ENCODE data around the gene MAML3. TPM values are rescaled to one million over a fixed set of nuclear protein-coding genes. Genes with fewer than 3 reads are reported as not detected.

The MAML3 gene
- total and polyA plus RNA-seq, 2 of the 13 experiments (the other 11 are each of a cell fraction or from before 2014, with no cell fraction given), result 0.05 to 0.13 TPM

DNA sequence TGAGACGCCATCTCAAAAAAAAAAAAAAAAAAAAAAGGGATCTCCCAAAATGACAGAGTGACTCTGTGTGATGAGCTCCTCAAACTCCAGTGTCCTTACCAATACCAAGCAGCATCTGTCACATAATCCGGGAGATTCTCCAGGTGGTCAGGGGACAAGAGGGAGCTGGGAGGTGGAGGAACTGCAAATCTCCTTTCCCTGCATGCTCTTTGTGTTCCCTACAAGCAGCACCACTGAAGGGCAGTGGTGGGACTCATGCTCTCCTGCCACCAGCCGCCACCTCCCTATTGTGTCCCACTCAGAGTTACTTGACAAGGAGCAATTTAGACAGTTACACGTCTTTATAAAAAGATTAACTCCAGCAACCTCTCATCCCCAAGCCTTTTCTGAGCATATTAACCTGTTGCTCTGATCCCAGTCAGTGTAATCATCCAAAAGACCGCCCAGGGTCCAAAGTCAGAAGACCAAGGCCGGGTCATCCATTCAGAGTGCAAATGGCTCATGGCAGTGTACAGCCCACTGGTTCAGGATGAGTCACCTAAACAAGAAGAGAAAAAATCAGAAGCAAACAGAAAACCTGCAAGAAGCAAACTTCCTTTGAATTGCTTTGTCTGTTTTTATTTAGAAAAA lies 464.8 kb downstream of the MAML3 start (continued):
- peak; percentile 99 for TF ChIP-seq FOSL2 (CRISPR knock-in tag; IDR thresholded peaks at IDR 0.05)
- no peak for TF ChIP-seq SPEN (CRISPR knock-in tag; IDR thresholded peaks at IDR 0.05; ENCODE audit: low read depth)
- TF ChIP-seq NR2C2 (CRISPR knock-in tag; IDR thresholded peaks at IDR 0.05; ENCODE audit: borderline replicate concordance), result peak; percentile 91
- TF ChIP-seq, protein P1, sequence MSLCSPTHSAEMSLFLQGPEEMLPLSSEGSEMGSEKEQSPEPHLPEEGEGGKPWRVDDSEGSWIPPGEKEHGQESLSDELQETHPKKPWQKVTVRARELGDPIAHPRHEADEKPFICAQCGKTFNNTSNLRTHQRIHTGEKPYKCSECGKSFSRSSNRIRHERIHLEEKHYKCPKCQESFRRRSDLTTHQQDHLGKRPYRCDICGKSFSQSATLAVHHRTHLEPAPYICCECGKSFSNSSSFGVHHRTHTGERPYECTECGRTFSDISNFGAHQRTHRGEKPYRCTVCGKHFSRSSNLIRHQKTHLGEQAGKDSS (CRISPR knock-in tag; IDR thresholded peaks at IDR 0.05; ENCODE audit: borderline replicate concordance, low read depth), result no peak
- TF ChIP-seq, protein P2, sequence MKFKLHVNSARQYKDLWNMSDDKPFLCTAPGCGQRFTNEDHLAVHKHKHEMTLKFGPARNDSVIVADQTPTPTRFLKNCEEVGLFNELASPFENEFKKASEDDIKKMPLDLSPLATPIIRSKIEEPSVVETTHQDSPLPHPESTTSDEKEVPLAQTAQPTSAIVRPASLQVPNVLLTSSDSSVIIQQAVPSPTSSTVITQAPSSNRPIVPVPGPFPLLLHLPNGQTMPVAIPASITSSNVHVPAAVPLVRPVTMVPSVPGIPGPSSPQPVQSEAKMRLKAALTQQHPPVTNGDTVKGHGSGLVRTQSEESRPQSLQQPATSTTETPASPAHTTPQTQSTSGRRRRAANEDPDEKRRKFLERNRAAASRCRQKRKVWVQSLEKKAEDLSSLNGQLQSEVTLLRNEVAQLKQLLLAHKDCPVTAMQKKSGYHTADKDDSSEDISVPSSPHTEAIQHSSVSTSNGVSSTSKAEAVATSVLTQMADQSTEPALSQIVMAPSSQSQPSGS (CRISPR knock-in tag; IDR thresholded peaks at IDR 0.05), result peak; percentile 83
- TF ChIP-seq, protein P3, sequence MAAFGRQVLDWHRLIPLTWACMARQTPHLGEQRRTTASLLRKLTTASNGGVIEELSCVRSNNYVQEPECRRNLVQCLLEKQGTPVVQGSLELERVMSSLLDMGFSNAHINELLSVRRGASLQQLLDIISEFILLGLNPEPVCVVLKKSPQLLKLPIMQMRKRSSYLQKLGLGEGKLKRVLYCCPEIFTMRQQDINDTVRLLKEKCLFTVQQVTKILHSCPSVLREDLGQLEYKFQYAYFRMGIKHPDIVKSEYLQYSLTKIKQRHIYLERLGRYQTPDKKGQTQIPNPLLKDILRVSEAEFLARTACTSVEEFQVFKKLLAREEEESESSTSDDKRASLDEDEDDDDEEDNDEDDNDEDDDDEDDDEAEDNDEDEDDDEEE (CRISPR knock-in tag; IDR thresholded peaks at IDR 0.05), result no peak
- TF ChIP-seq, protein P4, sequence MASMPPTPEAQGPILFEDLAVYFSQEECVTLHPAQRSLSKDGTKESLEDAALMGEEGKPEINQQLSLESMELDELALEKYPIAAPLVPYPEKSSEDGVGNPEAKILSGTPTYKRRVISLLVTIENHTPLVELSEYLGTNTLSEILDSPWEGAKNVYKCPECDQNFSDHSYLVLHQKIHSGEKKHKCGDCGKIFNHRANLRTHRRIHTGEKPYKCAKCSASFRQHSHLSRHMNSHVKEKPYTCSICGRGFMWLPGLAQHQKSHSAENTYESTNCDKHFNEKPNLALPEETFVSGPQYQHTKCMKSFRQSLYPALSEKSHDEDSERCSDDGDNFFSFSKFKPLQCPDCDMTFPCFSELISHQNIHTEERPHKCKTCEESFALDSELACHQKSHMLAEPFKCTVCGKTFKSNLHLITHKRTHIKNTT (CRISPR knock-in tag; IDR thresholded peaks at IDR 0.05), result no peak
- no peak for TF ChIP-seq CENPT (CRISPR knock-in tag; IDR thresholded peaks at IDR 0.05; ENCODE audit: low read depth)
- peak; percentile 31; the same call in 1 of the 2 replicates for TF ChIP-seq SMC3 (IDR thresholded peaks at IDR 0.05; ENCODE audit: low read length)
- TF ChIP-seq ZNF558 (CRISPR knock-in tag; IDR thresholded peaks at IDR 0.05; ENCODE audit: borderline replicate concordance), result no peak
- TF ChIP-seq FOXM1 (CRISPR knock-in tag; IDR thresholded peaks at IDR 0.05), result no peak
- no peak for TF ChIP-seq CBFB (CRISPR knock-in tag; IDR thresholded peaks at IDR 0.05)
- TF ChIP-seq RAD51 (IDR thresholded peaks at IDR 0.05; ENCODE audit: borderline replicate concordance), result no peak
- no peak for TF ChIP-seq ZNF530 (CRISPR knock-in tag; IDR thresholded peaks at IDR 0.05; ENCODE audit: low read depth)
- TF ChIP-seq NFIC (IDR thresholded peaks at IDR 0.05; ENCODE audit: low read length), result peak; percentile 88; the same call in 1 of the 2 replicates
- TF ChIP-seq ZFP62 (CRISPR knock-in tag; IDR thresholded peaks at IDR 0.05), result no peak
- no peak for TF ChIP-seq ZNF225 (CRISPR knock-in tag; IDR thresholded peaks at IDR 0.05)
- no peak for TF ChIP-seq ZNF124 (CRISPR knock-in tag; IDR thresholded peaks at IDR 0.05)
- peak; percentile 88 for TF ChIP-seq TCF7 (IDR thresholded peaks at IDR 0.05; ENCODE audit: low read depth)
- TF ChIP-seq, protein P5, sequence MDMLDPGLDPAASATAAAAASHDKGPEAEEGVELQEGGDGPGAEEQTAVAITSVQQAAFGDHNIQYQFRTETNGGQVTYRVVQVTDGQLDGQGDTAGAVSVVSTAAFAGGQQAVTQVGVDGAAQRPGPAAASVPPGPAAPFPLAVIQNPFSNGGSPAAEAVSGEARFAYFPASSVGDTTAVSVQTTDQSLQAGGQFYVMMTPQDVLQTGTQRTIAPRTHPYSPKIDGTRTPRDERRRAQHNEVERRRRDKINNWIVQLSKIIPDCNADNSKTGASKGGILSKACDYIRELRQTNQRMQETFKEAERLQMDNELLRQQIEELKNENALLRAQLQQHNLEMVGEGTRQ (IDR thresholded peaks at IDR 0.05; ENCODE audit: low read depth, low read length), result no peak
- TF ChIP-seq, protein P5 (CRISPR knock-in tag; IDR thresholded peaks at IDR 0.05; ENCODE audit: borderline replicate concordance), result no peak
- no peak for TF ChIP-seq ZNF562 (CRISPR knock-in tag; IDR thresholded peaks at IDR 0.05; ENCODE audit: borderline replicate concordance)
- TF ChIP-seq, protein P6, sequence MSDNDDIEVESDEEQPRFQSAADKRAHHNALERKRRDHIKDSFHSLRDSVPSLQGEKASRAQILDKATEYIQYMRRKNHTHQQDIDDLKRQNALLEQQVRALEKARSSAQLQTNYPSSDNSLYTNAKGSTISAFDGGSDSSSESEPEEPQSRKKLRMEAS (IDR thresholded peaks at IDR 0.05), result peak; percentile 57; the same call in 1 of the 2 replicates
- peak; percentile 72 for TF ChIP-seq ZMYM4 (CRISPR knock-in tag; IDR thresholded peaks at IDR 0.05)
- TF ChIP-seq ZBTB3 (CRISPR knock-in tag; IDR thresholded peaks at IDR 0.05; ENCODE audit: borderline replicate concordance, low read depth), result peak; percentile 88

Measured in HepG2 (cell line).